Astrocyte (in vitro differentiated cells and primary cell): Measurements from ENCODE around the gene SYTL2.

Experiments
- CTCF ChIP-seq: IDR thresholded peaks from 2 replicates; pipeline ENCODE4 v1.5.1; 2011; ENCODE audit warnings: low read depth, mild to moderate bottlenecking, inconsistent platforms, low read length, moderate library complexity; ENCODE audit not compliant: insufficient read depth
- EZH2 ChIP-seq: IDR thresholded peaks from 2 replicates; pipeline ENCODE4 v1.6.1; 2012; ENCODE audit warnings: mild to moderate bottlenecking, low read length, inconsistent platforms; ENCODE audit not compliant: insufficient read depth

- no peak for TF ChIP-seq CTCF
- no peak for TF ChIP-seq EZH2
These were observed 142.8 kb downstream of the SYTL2 start for GRCh38 chr11:85668157-85668556.
